NCI-H128 (cell line): ENCODE results near the gene COL23A1.

Source experiments
- DNase-seq: peaks from one replicate; lab custom pipeline; 2025; ENCODE audit not compliant: unreplicated experiment; lab: John Stamatoyannopoulos, UW

COL23A1 gene

GRCh38 chr5:178441486-178442270, 148.5 kb downstream of the COL23A1 start:
- DNase-seq = no peak

- DNase-seq = no peak
These were observed 150.0 kb downstream of the COL23A1 start for GRCh38 chr5:178440181-178440580.

- DNase-seq = no peak
These were observed 150.6 kb downstream of the COL23A1 start for GRCh38 chr5:178439493-178440180.

- no peak for DNase-seq
These were observed 151.4 kb downstream of the COL23A1 start for GRCh38 chr5:178438796-178439195.

- DNase-seq = no peak
These were observed 152.7 kb downstream of the COL23A1 start for GRCh38 chr5:178437386-178438075.

- no peak for DNase-seq
These were observed 153.8 kb downstream of the COL23A1 start for GRCh38 chr5:178436326-178436940.

- DNase-seq = no peak
These were observed 154.6 kb downstream of the COL23A1 start for GRCh38 chr5:178435321-178436238.

GRCh38 chr5:178434851-178435250, 155.3 kb downstream of the COL23A1 start:
- no peak for DNase-seq

- no peak for DNase-seq
These were observed 156.0 kb downstream of the COL23A1 start for GRCh38 chr5:178434016-178434761.

GRCh38 chr5:178433273-178433775, 156.9 kb downstream of the COL23A1 start:
- no peak for DNase-seq

- no peak for DNase-seq
These were observed 157.5 kb downstream of the COL23A1 start for GRCh38 chr5:178432421-178433272.

- DNase-seq = no peak
These were observed 158.4 kb downstream of the COL23A1 start for GRCh38 chr5:178431782-178432165.

GRCh38 chr5:178431063-178431781, 159.0 kb downstream of the COL23A1 start:
- DNase-seq = no peak

GRCh38 chr5:178430186-178431062, 159.8 kb downstream of the COL23A1 start:
- DNase-seq = no peak

GRCh38 chr5:178429491-178430185, 160.6 kb downstream of the COL23A1 start:
- no peak for DNase-seq

GRCh38 chr5:178429156-178429468, 161.1 kb downstream of the COL23A1 start:
- DNase-seq = no peak
